ENCODE data around the gene NLE1. TPM values are rescaled to one million over a fixed set of nuclear protein-coding genes. Genes with fewer than 3 reads are reported as not detected.

Gene NLE1
- total and polyA plus RNA-seq, 12 donors, result 5.0 to 18.7 (median 11.8) TPM

DNA sequence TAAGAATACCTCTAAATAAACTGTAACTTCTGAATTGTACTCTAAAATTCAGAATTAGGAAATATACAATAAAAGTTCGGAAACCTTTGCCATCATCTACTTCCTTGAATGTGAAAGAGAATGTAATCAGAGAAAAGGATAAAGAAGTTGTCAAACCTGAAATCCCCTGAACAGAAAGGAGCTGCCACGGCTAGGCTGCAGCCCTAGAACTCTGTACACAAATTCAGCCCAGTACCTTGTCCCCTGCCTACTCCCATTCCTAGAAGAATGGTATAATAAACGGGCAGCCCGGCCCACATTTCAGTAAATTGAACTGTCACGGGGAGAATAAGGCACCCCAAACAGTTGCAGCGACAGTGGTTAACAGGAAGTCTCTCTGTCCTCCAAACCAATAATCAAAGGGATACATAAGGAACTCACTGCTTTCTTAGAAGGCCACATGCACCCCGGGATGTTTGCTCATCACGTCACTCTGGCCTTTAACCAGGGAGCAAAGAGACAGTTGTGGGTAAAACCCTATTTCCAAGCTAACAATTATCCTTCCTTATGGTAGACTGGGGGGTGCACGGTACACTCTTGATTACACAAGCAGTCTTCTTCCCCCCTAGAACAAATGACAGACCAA is 54.3 kb downstream of the NLE1 start:
- Histone ChIP-seq H3K4me1 (replicated peaks in 1 of 2) (peaks cover 8 to 16% of the 10 kb centered on the region in 2 donors), H3K36me3 (replicated peaks in 1 of 2) (no peaks in the 10 kb centered on the region), H3K9me3 (replicated peaks in 1 of 3) (no peaks in the 10 kb centered on the region), H3K27me3 (no peaks in the 10 kb centered on the region), H3K4me3 (peak overlapping the region in 3 of 4 donors; percentile 12 to 98 (median 94)), H3K27ac (peak overlapping the region in 4 of 5 donors; percentile 55 to 87 (median 74))
- 35 to 44% (median 38%) methylated on average over 9 of the region's 9 CpGs for WGBS, 4 donors
- intact Hi-C loops (cut with DNase I), result no loop called here
- TF ChIP-seq POLR2A (IDR thresholded peaks at IDR 0.05), result no peak
- TF ChIP-seq, protein P1, sequence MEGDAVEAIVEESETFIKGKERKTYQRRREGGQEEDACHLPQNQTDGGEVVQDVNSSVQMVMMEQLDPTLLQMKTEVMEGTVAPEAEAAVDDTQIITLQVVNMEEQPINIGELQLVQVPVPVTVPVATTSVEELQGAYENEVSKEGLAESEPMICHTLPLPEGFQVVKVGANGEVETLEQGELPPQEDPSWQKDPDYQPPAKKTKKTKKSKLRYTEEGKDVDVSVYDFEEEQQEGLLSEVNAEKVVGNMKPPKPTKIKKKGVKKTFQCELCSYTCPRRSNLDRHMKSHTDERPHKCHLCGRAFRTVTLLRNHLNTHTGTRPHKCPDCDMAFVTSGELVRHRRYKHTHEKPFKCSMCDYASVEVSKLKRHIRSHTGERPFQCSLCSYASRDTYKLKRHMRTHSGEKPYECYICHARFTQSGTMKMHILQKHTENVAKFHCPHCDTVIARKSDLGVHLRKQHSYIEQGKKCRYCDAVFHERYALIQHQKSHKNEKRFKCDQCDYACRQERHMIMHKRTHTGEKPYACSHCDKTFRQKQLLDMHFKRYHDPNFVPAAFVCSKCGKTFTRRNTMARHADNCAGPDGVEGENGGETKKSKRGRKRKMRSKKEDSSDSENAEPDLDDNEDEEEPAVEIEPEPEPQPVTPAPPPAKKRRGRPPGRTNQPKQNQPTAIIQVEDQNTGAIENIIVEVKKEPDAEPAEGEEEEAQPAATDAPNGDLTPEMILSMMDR (IDR thresholded peaks at IDR 0.05), result no peak
- peak in 2 of 7 donors; percentile 16 to 18 for DNase-seq

DNA sequence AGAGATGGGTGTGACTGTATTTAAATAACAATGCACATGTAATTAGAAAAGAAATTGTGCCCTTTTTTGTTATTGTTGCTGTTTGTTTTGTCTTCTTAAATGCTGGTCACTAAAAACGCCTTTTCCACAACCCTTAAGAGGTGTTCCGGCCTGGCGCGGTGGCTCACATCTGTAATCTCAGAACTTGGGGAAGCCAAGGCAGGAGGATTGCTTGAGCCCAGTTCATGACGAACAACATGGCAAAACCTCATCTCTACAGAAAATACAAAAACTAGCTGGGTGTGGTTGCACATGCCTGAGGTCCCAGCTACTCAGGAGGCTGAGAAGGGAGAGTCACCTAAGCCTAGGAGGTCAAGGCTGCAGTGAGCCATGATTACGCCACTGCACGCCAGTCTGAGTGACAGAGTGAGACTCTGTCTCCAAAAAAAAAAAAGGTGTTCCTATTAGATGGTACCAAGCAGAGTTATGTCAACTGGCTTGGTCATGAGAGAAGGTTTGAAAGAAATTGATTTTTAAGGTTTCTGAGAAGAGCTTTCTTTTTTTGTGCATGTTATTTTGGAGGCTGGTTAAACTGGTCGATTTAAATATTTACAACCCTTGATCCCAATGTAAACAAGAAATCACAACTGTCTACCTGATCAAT is 55.1 kb downstream of the NLE1 start:
- H3K36me3 ChIP-seq (replicated peaks in 1 of 2), result no peaks in the 10 kb centered on the region
- intact Hi-C loops (cut with DNase I), result no loop called here
- H3K4me1 ChIP-seq (replicated peaks in 1 of 2), result peaks cover 8 to 23% of the 10 kb centered on the region in 2 donors
- no peak overlapping the region for H3K4me3 ChIP-seq
- 78 to 82% (median 81%) methylated on average over 8 of the region's 8 CpGs for WGBS, 4 donors
- TF ChIP-seq, protein P1 (IDR thresholded peaks at IDR 0.05), result no peak
- TF ChIP-seq POLR2A (IDR thresholded peaks at IDR 0.05), result no peak
- peak in 2 of 7 donors; percentile 20 to 48 for DNase-seq
- no peaks in the 10 kb centered on the region for H3K27me3 ChIP-seq
- no peak overlapping the region for H3K27ac ChIP-seq
- H3K9me3 ChIP-seq (replicated peaks in 1 of 3), result no peaks in the 10 kb centered on the region

DNA sequence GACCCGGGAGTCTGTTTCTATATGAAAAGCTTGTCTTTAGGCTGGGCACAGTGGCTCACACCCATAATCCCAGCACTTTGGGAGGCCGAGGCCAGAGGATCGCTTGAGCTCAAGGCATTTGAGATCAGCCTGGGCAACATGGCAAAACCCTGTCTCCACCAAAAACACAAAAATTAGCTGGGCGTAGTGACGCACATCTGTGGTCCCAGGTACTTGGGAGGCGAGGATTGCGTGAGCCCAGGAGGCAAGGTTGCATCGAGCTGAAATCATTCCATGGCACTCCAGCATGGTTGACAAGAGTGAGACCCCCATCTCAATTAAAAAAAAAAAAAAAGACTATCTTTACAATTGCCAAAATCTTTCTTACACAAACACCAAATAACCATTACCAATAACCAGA is 55.9 kb downstream of the NLE1 start:
- peaks cover 8 to 30% of the 10 kb centered on the region in 2 donors for H3K4me1 ChIP-seq (replicated peaks in 1 of 2)
- DNase-seq, result no peak
- 96 to 98% (median 97%) methylated on average over 7 to 8 of the region's 8 CpGs for WGBS, 4 donors
- H3K36me3 ChIP-seq (replicated peaks in 1 of 2), result no peaks in the 10 kb centered on the region
- H3K27me3 ChIP-seq, result no peaks in the 10 kb centered on the region
- no peak overlapping the region for H3K4me3 ChIP-seq
- no peaks in the 10 kb centered on the region for H3K9me3 ChIP-seq (replicated peaks in 1 of 3)
- no peak overlapping the region for H3K27ac ChIP-seq
- TF ChIP-seq, protein P1 (IDR thresholded peaks at IDR 0.05), result no peak
- no peak for TF ChIP-seq POLR2A (IDR thresholded peaks at IDR 0.05)
- intact Hi-C loops (cut with DNase I), result no loop called here

DNA sequence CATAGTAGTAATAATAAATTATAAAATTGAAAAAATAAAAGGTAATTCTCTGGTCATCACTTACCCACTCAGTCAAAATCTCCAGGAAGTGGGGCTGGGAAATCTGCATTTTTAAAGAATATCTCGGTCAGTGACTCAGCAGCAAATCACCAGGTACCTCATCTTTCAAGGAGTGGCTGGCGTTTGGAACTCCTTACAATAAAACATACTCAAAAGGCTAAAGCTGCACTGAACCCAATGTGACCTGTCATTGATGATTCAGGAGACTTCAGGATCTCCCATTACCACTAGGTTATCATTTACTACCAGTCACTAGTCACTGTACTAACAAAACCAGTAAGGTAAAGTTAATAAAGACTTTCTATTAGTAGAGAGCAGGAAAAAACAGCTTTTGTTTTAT is 57.1 kb downstream of the NLE1 start:
- no peak for DNase-seq
- peaks cover 8 to 30% of the 10 kb centered on the region in 2 donors for H3K4me1 ChIP-seq (replicated peaks in 1 of 2)
- intact Hi-C loops (cut with DNase I), result no loop called here
- WGBS, 4 donors, result 74 to 81% (median 78%) methylated on average over 2 of the region's 2 CpGs
- H3K27ac ChIP-seq, result no peak overlapping the region
- no peak for TF ChIP-seq POLR2A (IDR thresholded peaks at IDR 0.05)
- TF ChIP-seq, protein P1 (IDR thresholded peaks at IDR 0.05), result no peak
- H3K36me3 ChIP-seq (replicated peaks in 1 of 2), result no peaks in the 10 kb centered on the region
- H3K4me3 ChIP-seq, result no peak overlapping the region
- no peaks in the 10 kb centered on the region for H3K9me3 ChIP-seq (replicated peaks in 1 of 3)
- no peaks in the 10 kb centered on the region for H3K27me3 ChIP-seq

Data from adrenal gland (tissue), 12 donors.